ENCODE measurements around the gene STK32C. TPM values are rescaled to one million over a fixed set of nuclear protein-coding genes. Genes with fewer than 3 reads are reported as not detected.

Gene STK32C
- polyA plus RNA-seq, 2 donors = 4.5 to 5.6 TPM

GRCh38 chr10:132178046-132178445 lies 129.7 kb downstream of the STK32C start:
- WGBS, 2 donors = 67 to 73% methylated on average over 6 of the region's 6 CpGs
- Histone ChIP-seq H3K4me3 (ENCODE audit: low read depth in 1 of 2, low read length in 2 of 2) (no peak overlapping the region), H3K36me3 (ENCODE audit: control insufficient read depth in 2 of 2, insufficient read depth in 2 of 2, low read length in 1 of 2) (no peaks in the 10 kb centered on the region), H3K9me3 (ENCODE audit: control insufficient read depth in 2 of 2, insufficient read depth in 1 of 2, low read depth in 1 of 2, low read length in 1 of 2) (peaks cover 0 to 7% of the 10 kb centered on the region in 2 donors), H3K4me1 (ENCODE audit: control insufficient read depth in 2 of 2, insufficient read depth in 2 of 2, low read length in 1 of 2) (peaks cover 0 to 5% of the 10 kb centered on the region in 2 donors), H3K27me3 (ENCODE audit: control insufficient read depth in 1 of 2, insufficient read depth in 2 of 2, low read length in 2 of 2) (no peaks in the 10 kb centered on the region), H3K27ac (ENCODE audit: low read depth in 2 of 2, low read length in 1 of 2) (no peak overlapping the region)

GRCh38 chr10:132176623-132177500 lies 130.9 kb downstream of the STK32C start:
- peaks cover 0 to 5% of the 10 kb centered on the region in 2 donors for H3K4me1 ChIP-seq (ENCODE audit: control insufficient read depth in 2 of 2, insufficient read depth in 2 of 2, low read length in 1 of 2)
- no peaks in the 10 kb centered on the region for H3K27me3 ChIP-seq (ENCODE audit: control insufficient read depth in 1 of 2, insufficient read depth in 2 of 2, low read length in 2 of 2)
- no peak overlapping the region for H3K4me3 ChIP-seq (ENCODE audit: low read depth in 1 of 2, low read length in 2 of 2)
- no peak overlapping the region for H3K27ac ChIP-seq (ENCODE audit: low read depth in 2 of 2, low read length in 1 of 2)
- 64 to 65% methylated on average over 19 of the region's 19 CpGs for WGBS, 2 donors
- peaks cover 0 to 7% of the 10 kb centered on the region in 2 donors for H3K9me3 ChIP-seq (ENCODE audit: control insufficient read depth in 2 of 2, insufficient read depth in 1 of 2, low read depth in 1 of 2, low read length in 1 of 2)
- H3K36me3 ChIP-seq (ENCODE audit: control insufficient read depth in 2 of 2, insufficient read depth in 2 of 2, low read length in 1 of 2) = no peaks in the 10 kb centered on the region

GRCh38 chr10:132175907-132176581 lies 131.7 kb downstream of the STK32C start:
- Histone ChIP-seq H3K36me3 (ENCODE audit: control insufficient read depth in 2 of 2, insufficient read depth in 2 of 2, low read length in 1 of 2) (no peaks in the 10 kb centered on the region), H3K4me3 (ENCODE audit: low read depth in 1 of 2, low read length in 2 of 2) (no peak overlapping the region), H3K9me3 (ENCODE audit: control insufficient read depth in 2 of 2, insufficient read depth in 1 of 2, low read depth in 1 of 2, low read length in 1 of 2) (peaks cover 0 to 7% of the 10 kb centered on the region in 2 donors), H3K27me3 (ENCODE audit: control insufficient read depth in 1 of 2, insufficient read depth in 2 of 2, low read length in 2 of 2) (no peaks in the 10 kb centered on the region), H3K27ac (ENCODE audit: low read depth in 2 of 2, low read length in 1 of 2) (no peak overlapping the region), H3K4me1 (ENCODE audit: control insufficient read depth in 2 of 2, insufficient read depth in 2 of 2, low read length in 1 of 2) (peaks cover 0 to 5% of the 10 kb centered on the region in 2 donors)
- 7 to 10% methylated on average over 16 of the region's 16 CpGs for WGBS, 2 donors

GRCh38 chr10:132175408-132175807 lies 132.3 kb downstream of the STK32C start:
- Histone ChIP-seq H3K36me3 (ENCODE audit: control insufficient read depth in 2 of 2, insufficient read depth in 2 of 2, low read length in 1 of 2) (no peaks in the 10 kb centered on the region), H3K4me3 (ENCODE audit: low read depth in 1 of 2, low read length in 2 of 2) (no peak overlapping the region), H3K27ac (ENCODE audit: low read depth in 2 of 2, low read length in 1 of 2) (no peak overlapping the region), H3K27me3 (ENCODE audit: control insufficient read depth in 1 of 2, insufficient read depth in 2 of 2, low read length in 2 of 2) (no peaks in the 10 kb centered on the region), H3K9me3 (ENCODE audit: control insufficient read depth in 2 of 2, insufficient read depth in 1 of 2, low read depth in 1 of 2, low read length in 1 of 2) (peaks cover 0 to 7% of the 10 kb centered on the region in 2 donors), H3K4me1 (ENCODE audit: control insufficient read depth in 2 of 2, insufficient read depth in 2 of 2, low read length in 1 of 2) (peaks cover 0 to 5% of the 10 kb centered on the region in 2 donors)
- WGBS, 2 donors = 49 to 52% methylated on average over 6 of the region's 6 CpGs

- H3K27ac ChIP-seq (ENCODE audit: low read depth in 2 of 2, low read length in 1 of 2) = no peak overlapping the region
- H3K9me3 ChIP-seq (ENCODE audit: control insufficient read depth in 2 of 2, insufficient read depth in 1 of 2, low read depth in 1 of 2, low read length in 1 of 2) = peaks cover 0 to 7% of the 10 kb centered on the region in 2 donors
- no peak overlapping the region for H3K4me3 ChIP-seq (ENCODE audit: low read depth in 1 of 2, low read length in 2 of 2)
- peaks cover 0 to 5% of the 10 kb centered on the region in 2 donors for H3K4me1 ChIP-seq (ENCODE audit: control insufficient read depth in 2 of 2, insufficient read depth in 2 of 2, low read length in 1 of 2)
- WGBS, 2 donors = 86 to 89% methylated on average over 11 of the region's 11 CpGs
- no peaks in the 10 kb centered on the region for H3K27me3 ChIP-seq (ENCODE audit: control insufficient read depth in 1 of 2, insufficient read depth in 2 of 2, low read length in 2 of 2)
- no peaks in the 10 kb centered on the region for H3K36me3 ChIP-seq (ENCODE audit: control insufficient read depth in 2 of 2, insufficient read depth in 2 of 2, low read length in 1 of 2)
These were observed 133.5 kb downstream of the STK32C start for GRCh38 chr10:132174237-132174636.

- peaks cover 0 to 5% of the 10 kb centered on the region in 2 donors for H3K4me1 ChIP-seq (ENCODE audit: control insufficient read depth in 2 of 2, insufficient read depth in 2 of 2, low read length in 1 of 2)
- H3K27me3 ChIP-seq (ENCODE audit: control insufficient read depth in 1 of 2, insufficient read depth in 2 of 2, low read length in 2 of 2) = no peaks in the 10 kb centered on the region
- WGBS, 2 donors = 77 to 91% methylated on average over 5 of the region's 5 CpGs
These were observed 134.6 kb downstream of the STK32C start for GRCh38 chr10:132173185-132173584.

GRCh38 chr10:132172091-132173066 lies 135.4 kb downstream of the STK32C start:
- 55 to 59% methylated on average over 26 of the region's 26 CpGs for WGBS, 2 donors
- H3K4me3 ChIP-seq (ENCODE audit: low read depth in 1 of 2, low read length in 2 of 2) = no peak overlapping the region
- peaks cover 0 to 3% of the 10 kb centered on the region in 2 donors for H3K36me3 ChIP-seq (ENCODE audit: control insufficient read depth in 2 of 2, insufficient read depth in 2 of 2, low read length in 1 of 2)
- peaks cover 0 to 6% of the 10 kb centered on the region in 2 donors for H3K9me3 ChIP-seq (ENCODE audit: control insufficient read depth in 2 of 2, insufficient read depth in 1 of 2, low read depth in 1 of 2, low read length in 1 of 2)
- peaks cover 0 to 5% of the 10 kb centered on the region in 2 donors for H3K4me1 ChIP-seq (ENCODE audit: control insufficient read depth in 2 of 2, insufficient read depth in 2 of 2, low read length in 1 of 2)
- no peak overlapping the region for H3K27ac ChIP-seq (ENCODE audit: low read depth in 2 of 2, low read length in 1 of 2)
- H3K27me3 ChIP-seq (ENCODE audit: control insufficient read depth in 1 of 2, insufficient read depth in 2 of 2, low read length in 2 of 2) = no peaks in the 10 kb centered on the region

More at GRCh38 chr10:132173185-132173584, 134.6 kb downstream of the STK32C start:
- no peak overlapping the region for H3K4me3 ChIP-seq (ENCODE audit: low read depth in 1 of 2, low read length in 2 of 2)
- peaks cover 0 to 7% of the 10 kb centered on the region in 2 donors for H3K9me3 ChIP-seq (ENCODE audit: control insufficient read depth in 2 of 2, insufficient read depth in 1 of 2, low read depth in 1 of 2, low read length in 1 of 2)
- no peak overlapping the region for H3K27ac ChIP-seq (ENCODE audit: low read depth in 2 of 2, low read length in 1 of 2)
- H3K36me3 ChIP-seq (ENCODE audit: control insufficient read depth in 2 of 2, insufficient read depth in 2 of 2, low read length in 1 of 2) = no peaks in the 10 kb centered on the region

- Histone ChIP-seq H3K36me3 (ENCODE audit: control insufficient read depth in 2 of 2, insufficient read depth in 2 of 2, low read length in 1 of 2) (peaks cover 0 to 3% of the 10 kb centered on the region in 2 donors), H3K27me3 (ENCODE audit: control insufficient read depth in 1 of 2, insufficient read depth in 2 of 2, low read length in 2 of 2) (no peaks in the 10 kb centered on the region), H3K27ac (ENCODE audit: low read depth in 2 of 2, low read length in 1 of 2) (no peak overlapping the region), H3K4me3 (ENCODE audit: low read depth in 1 of 2, low read length in 2 of 2) (no peak overlapping the region), H3K4me1 (ENCODE audit: control insufficient read depth in 2 of 2, insufficient read depth in 2 of 2, low read length in 1 of 2) (no peaks in the 10 kb centered on the region), H3K9me3 (ENCODE audit: control insufficient read depth in 2 of 2, insufficient read depth in 1 of 2, low read depth in 1 of 2, low read length in 1 of 2) (peaks cover 0 to 4% of the 10 kb centered on the region in 2 donors)
- whole genome bisulfite sequencing, 2 donors = 67 to 72% methylated on average over 31 to 36 of the region's 36 CpGs
These were observed 137.0 kb downstream of the STK32C start for GRCh38 chr10:132170561-132171361.

All from esophagus (tissue), 2 donors.